ENCODE measurements around the gene ADCY9.

ADCY9 gene

GRCh38 chr16:4123616-4124300 lies 7.5 kb upstream of the ADCY9 start:
- DNase-seq (ENCODE audit: low read depth) = peak; percentile 33

- no peak for DNase-seq (ENCODE audit: low read depth)
Observed at GRCh38 chr16:4120176-4120575, 3.9 kb upstream of the ADCY9 start.

GRCh38 chr16:4117250-4117578 lies 972 bp upstream of the ADCY9 start:
- no peak for DNase-seq (ENCODE audit: low read depth)

DNA sequence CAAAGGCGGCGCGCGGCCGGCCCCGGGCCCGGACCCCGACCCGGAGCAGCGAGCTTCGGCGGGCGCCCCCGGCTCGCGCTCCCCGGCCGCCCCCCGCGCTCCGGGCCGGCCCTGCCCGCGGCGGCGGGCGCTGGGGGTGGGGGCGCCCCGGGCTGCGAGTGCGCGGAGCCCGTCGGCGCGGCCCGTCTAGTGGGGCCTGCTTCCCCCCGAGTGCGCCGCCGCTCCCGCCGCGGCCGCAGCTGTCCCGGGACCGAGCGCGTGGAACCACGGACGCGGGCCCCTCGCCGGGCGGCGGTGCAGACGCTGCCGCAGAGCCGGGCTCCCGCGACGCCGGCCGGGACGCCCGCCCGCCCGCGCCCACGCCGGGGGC lies 308 bp downstream of the ADCY9 start:
- no peak for DNase-seq (ENCODE audit: low read depth)

DNA sequence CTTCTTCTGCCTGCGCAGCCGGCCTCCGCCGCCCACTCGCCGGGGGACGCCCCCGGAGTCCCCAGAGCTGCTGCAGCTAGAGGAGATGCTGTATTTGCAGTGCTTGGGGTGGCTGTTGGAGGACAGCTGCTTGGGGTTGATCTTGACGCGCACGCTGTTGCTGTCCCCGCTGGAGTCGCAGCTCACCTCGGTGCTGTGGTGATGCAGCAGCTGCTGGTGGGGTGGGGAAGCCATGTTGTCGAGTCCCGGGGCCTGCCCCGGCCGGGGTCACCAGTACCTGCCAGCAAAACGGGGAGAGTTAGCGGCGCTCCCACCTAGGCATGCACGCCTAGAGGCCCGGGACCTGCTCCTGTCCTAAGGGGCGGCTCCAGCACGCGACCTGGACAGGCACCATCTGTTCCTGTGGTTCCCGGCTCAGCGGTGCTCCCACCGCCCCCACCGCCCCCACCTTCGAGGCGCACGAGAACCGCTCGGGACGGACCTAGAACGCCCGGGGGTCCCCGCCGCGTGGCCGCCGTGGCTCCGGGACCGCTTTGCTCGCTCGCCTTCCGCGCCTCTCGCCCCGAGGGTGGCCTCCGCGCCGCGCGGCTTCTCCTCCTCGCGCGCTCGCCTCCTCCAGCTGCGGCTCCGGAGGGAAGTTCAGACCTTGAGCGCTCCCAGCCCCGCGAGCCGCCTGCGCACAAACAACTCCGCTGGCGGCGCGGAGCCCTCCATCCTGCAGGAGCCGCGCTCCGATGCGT lies 863 bp downstream of the ADCY9 start:
- DNase-seq (ENCODE audit: low read depth) = peak; percentile 72

DNA sequence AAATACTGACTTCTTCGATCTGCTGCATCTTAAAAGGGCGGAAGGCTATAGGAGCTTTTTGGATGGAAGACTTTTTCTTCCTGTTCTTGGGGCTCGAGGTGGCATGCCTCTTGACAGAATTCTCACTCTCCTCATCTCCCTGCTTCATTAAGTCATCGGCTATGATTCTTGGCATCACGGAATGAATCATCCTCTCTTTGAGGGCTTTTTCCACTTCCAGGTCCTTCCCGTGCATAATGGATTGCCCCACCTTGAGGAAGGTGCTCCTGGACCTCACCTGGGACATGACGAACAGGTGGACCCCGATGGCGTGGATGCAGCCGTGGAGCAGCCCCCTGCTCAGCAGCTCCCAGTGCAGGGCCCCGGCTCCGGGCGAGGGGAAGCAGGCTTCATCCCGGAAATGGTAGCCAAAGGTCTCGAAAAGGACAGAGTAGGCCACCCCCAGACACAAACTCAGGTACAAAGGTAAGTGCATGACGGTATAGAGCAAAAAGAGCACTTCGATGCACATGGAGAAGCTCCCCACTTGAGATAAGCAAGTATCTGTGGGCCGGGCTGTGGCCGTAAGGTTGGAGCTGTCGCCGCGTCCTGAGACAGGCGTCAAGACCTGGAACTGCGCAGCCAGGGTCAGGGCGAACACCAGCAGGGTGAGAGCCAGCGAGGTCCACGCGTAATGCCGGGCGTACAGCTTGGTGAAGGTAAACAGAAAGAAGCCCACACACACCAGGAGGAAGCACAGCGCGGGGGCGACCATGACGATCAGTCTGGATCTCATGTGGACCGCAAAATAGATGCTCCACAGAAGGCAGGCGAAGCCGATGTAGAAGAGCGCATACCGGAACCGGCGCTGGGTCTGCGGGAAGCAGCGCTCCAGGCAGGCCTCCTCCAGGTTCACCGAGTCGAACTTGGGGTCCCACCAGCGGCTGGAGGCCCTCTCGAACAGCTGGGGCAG lies 1.7 kb downstream of the ADCY9 start:
- DNase-seq (ENCODE audit: low read depth) = no peak

DNA sequence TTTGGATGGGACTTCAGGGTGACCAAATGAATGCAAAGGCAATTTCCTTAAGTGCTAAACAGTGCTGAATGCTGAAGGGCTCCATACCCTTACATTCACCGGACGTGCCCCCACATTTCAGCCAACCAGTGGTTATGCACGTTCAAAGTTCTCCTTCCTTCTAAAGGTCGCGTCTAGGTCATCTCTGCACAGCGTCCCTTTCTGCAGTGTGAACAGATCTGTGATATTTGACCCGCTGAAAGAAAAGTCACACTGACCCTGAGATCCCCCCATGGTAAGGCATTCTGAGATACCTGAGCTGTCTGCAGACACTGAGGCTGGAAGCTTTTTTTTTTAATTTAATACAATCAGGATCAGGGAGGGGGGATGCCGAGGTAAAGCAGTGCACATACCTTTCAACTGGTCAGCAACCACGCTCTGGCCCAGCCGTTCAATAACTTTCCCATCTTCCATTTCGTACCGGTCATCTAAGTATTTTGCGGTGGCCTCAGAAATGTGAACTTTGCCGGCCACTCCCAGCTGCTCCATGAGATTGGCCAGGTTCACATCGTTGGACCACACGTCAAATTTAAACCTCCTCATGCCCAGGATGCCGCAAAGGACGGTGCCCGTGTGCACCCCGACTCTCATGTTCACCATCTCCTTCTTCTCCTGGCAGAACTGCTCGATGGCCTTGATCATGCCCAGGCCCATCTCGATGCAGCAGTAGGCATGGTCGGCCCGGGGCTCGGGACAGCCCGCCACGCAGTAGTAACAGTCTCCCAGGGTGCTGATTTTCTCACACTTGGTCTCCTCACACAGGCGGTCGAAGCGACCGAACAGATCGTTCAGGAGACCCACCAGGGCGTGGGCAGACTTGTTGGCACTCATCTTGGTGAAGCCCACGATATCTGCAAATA lies 2.6 kb downstream of the ADCY9 start:
- no peak for DNase-seq (ENCODE audit: low read depth)

GRCh38 chr16:4111748-4112696 lies 4.2 kb downstream of the ADCY9 start:
- peak; percentile 54 for DNase-seq (ENCODE audit: low read depth)

- no peak for DNase-seq (ENCODE audit: low read depth)
Observed at GRCh38 chr16:4110680-4111079, 5.6 kb downstream of the ADCY9 start.

- no peak for DNase-seq (ENCODE audit: low read depth)
Observed at GRCh38 chr16:4110065-4110464, 6.2 kb downstream of the ADCY9 start.

DNA sequence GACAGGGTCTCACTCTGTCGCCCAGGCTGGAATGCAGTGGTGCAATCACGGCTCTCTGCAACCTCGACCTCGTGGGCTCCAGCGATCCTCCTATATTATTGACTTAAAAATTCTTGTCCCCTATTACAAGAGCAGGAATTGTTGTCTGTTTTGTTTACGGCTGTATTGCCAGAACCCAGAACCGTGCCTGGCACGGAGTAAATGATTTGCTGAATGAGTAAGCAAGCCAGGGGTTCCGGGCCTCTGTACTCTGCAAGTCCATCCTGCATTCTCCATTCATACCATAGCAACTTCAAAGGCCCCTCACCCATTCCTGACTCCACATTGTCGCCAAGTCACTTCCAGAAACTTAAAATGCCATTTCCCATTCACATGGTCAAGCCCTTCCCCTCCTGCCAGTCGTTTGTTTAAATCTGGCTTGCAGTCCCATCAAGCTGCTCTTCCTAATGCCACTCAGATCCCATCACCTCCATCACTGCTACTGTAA lies 6.9 kb downstream of the ADCY9 start:
- DNase-seq (ENCODE audit: low read depth) = peak; percentile 76

GRCh38 chr16:4106516-4106915 lies 9.7 kb downstream of the ADCY9 start:
- DNase-seq (ENCODE audit: low read depth) = no peak

DNA sequence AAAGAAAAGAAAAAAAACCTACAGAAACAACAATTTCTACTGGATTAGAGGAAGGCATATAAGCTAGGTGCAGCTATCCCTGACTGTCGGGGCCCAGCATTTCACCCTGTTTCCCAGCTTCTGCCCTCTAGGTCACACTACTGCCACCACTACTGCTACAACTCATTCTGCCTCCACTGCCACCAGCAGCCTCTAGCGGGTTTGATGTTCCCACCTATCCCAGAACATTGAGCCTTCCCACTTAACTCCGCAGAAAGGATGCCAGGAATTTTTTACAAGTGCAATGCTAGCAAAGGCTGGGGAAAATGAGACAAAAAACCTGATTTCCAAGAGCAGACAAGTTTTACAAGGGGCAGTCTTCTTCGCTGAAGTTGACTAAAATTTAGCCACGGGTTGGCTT lies 10.4 kb downstream of the ADCY9 start:
- DNase-seq (ENCODE audit: low read depth) = no peak

- DNase-seq (ENCODE audit: low read depth) = no peak
Observed at GRCh38 chr16:4103745-4104144, 12.5 kb downstream of the ADCY9 start.

DNA sequence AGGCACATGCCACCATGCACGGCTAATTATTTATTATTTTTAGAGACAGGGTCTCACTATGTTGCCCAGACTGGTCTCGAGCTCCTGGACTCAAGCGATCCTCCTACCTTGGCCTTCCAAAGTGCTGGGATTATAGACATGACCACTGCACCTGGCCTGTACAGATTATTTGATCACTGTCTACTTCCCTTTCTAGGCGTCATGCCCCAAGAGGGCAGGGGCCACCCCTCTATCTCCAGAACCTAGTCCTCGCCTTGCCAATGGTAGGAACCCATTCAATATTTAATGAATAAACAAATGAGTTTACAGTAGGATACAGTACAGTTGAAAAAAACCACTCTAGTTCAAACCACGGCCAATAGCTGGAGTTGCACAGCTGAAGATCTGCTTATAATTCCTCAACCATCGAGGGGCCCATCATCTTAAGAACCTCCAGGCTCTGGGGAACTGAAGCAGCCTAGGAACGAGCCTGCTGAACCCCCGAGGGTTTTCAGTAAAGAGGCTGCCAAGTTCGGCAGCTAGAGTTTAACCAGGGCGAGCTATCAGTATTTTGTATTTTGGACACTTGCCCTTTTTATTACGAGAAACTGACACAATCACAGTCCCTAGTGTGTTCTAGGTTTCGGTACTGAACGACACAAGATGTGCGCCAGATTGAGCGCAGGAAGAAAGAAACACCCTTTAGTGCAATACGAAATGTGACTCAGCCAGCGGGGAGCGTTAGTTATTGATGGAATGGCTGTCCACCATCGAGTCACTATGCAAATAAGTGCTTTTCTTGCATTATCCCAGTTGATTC lies 14.6 kb downstream of the ADCY9 start:
- no peak for DNase-seq (ENCODE audit: low read depth)

DNA sequence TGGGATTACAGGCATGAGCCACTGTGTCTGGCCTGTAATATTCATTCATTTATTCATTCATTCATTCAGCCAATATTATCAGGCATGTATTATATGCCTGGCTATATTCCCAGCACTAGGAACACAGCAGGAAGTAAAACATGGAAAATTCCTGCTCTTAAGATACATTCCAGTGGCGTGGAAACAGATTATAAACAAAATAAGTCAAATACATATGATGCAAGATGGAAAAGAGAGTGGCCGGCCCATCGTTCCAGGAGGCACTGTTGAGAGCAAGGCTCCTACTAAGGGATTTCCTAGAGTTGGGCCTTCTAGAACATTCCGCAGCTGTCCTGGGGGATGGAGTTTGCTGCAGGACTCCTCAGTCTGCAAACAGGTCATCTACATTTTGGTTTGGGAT lies 17.7 kb downstream of the ADCY9 start:
- peak; percentile 66 for DNase-seq (ENCODE audit: low read depth)

DNA sequence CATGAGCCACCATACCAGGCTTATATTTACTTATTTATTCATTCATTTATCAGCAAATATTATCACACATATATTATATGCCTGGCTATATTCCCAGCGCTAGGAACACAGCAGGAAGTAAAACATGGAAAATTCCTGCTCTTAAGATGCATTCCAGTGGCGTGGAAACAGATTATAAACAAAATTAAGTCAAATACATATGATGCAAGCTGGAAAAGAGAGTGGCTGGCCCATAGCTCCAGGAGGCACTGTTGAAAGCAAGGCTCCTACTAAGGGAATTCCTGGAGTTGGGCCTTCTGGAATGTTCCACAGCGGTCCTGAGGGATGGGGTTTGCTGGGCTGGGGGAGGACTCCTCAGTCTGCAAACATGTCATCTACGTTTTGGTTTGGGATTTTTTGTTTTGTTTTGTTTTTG lies 18.4 kb downstream of the ADCY9 start:
- peak; percentile 87 for DNase-seq (ENCODE audit: low read depth)

GRCh38 chr16:4096509-4096908 lies 19.7 kb downstream of the ADCY9 start:
- DNase-seq (ENCODE audit: low read depth) = no peak

DNA sequence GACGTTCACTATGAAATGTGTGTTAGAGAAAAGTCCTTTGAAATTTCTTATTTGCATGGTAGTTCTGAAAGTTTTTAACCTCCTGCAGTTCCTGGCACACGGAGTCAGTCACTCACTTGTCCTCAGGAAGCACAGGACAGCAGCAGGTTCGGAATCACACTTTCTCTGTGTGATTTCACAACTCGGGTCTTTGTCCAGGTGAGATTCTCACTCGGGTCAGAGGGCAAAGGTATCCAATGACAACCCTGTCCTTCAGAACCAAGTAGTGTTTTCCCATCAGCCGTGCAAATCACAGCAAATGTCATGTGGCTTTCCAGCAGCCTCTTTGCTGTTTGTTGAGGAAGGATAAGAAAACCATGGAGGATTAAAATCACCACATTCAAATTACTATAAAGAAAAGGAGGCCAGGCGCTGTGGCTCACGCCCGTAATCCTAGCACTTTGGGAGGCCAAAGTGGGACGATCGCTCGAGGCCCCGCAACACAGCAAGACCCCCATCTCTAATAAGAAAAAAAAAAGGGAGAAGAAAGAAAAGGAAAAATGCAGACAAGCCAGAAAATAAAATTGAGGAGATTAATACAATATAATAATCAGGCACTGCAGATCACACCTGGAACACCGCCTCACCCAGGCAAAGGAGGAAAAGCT lies 22.0 kb downstream of the ADCY9 start:
- no peak for DNase-seq (ENCODE audit: low read depth)
